ENCODE measurements around the gene BRCA2. TPM values are rescaled to one million over a fixed set of nuclear protein-coding genes. Genes with fewer than 3 reads are reported as not detected.

BRCA2 gene
- total RNA-seq, 2 experiments from 2014 or later: 1.9 to 2.4 TPM

- ChIA-PET CTCF (no interaction called here), POLR2A (interaction anchor here (0.7 to 1.4 kb wide), 4 partner anchors 12 to 69 kb away, joined by 3 to 4 read pairs (median 3); partner anchors contain the start of genes BRCA2 and ZAR1L)
- intact Hi-C loops (cut with DNase I, micrococcal nuclease): loop anchor here in 1 of 2 experiments (10.0 kb wide), 1 partner anchor 250 kb away; no protein-coding TSS in a partner anchor
- no peak for ATAC-seq (ENCODE audit: poor library complexity)
- H3K9me3 Mint-ChIP-seq: no peaks in the 10 kb centered on the region
- H3K36me3 ChIP-seq (ENCODE audit: insufficient read depth, low read length): no peaks in the 10 kb centered on the region
- H3K27me3 Mint-ChIP-seq: no peaks in the 10 kb centered on the region
- H3K36me3 Mint-ChIP-seq (ENCODE audit: low read depth): no peaks in the 10 kb centered on the region
- H3K27ac Mint-ChIP-seq: no peak overlapping the region
- no peaks in the 10 kb centered on the region for H3K4me1 Mint-ChIP-seq (ENCODE audit: low read depth)
- no peaks in the 10 kb centered on the region for H3K9me3 ChIP-seq (ENCODE audit: control insufficient read depth in 1 of 2, insufficient read depth in 1 of 2, low read length in 2 of 2)
- no peak overlapping the region for H3K4me3 ChIP-seq (ENCODE audit: low read length)
- H3K27ac ChIP-seq (ENCODE audit: low read depth in 1 of 2, low read length in 2 of 2): no peak overlapping the region
- H3K27me3 ChIP-seq (ENCODE audit: control insufficient read depth in 1 of 2, insufficient read depth in 2 of 2, low read length in 2 of 2): no peaks in the 10 kb centered on the region
- no peak overlapping the region for H3K4me3 Mint-ChIP-seq
- no peak for TF ChIP-seq CTCF (IDR thresholded peaks at IDR 0.05)
- no peaks in the 10 kb centered on the region for H3K4me1 ChIP-seq (ENCODE audit: insufficient read depth, low read length)
- no peak for DNase-seq
Measured at GRCh38 chr13:32384702-32385101, 69.4 kb downstream of the BRCA2 start.

- Histone ChIP-seq H3K27ac (ENCODE audit: low read depth in 1 of 2, low read length in 2 of 2) (no peak overlapping the region), H3K9me3 (ENCODE audit: control insufficient read depth in 1 of 2, insufficient read depth in 1 of 2, low read length in 2 of 2) (no peaks in the 10 kb centered on the region), H3K4me3 (ENCODE audit: low read length) (no peak overlapping the region), H3K4me1 (ENCODE audit: insufficient read depth, low read length) (no peaks in the 10 kb centered on the region), H3K27me3 (ENCODE audit: control insufficient read depth in 1 of 2, insufficient read depth in 2 of 2, low read length in 2 of 2) (no peaks in the 10 kb centered on the region), H3K36me3 (ENCODE audit: insufficient read depth, low read length) (no peaks in the 10 kb centered on the region)
- POLR2A ChIA-PET: interaction anchor here (0.7 to 1.4 kb wide), 4 partner anchors 12 to 70 kb away, joined by 3 to 4 read pairs (median 3); partner anchors contain the start of genes BRCA2 and ZAR1L
- TF ChIP-seq CTCF (IDR thresholded peaks at IDR 0.05): no peak
- Mint-ChIP-seq H3K9me3 (no peaks in the 10 kb centered on the region), H3K4me1 (ENCODE audit: low read depth) (peaks cover 5% of the 10 kb centered on the region), H3K27me3 (no peaks in the 10 kb centered on the region), H3K4me3 (no peak overlapping the region), H3K36me3 (ENCODE audit: low read depth) (no peaks in the 10 kb centered on the region), H3K27ac (no peak overlapping the region)
- ATAC-seq (ENCODE audit: poor library complexity) (peak; percentile 58), DNase-seq (no peak)
- intact Hi-C loops (cut with DNase I, micrococcal nuclease): loop anchor here in 1 of 2 experiments (10.0 kb wide), 1 partner anchor 249 kb away; no protein-coding TSS in a partner anchor
- CTCF ChIA-PET: interaction anchor here (1.2 kb wide), 1 partner anchor 9 kb away, joined by 3 read pairs; no protein-coding TSS in a partner anchor
Measured at GRCh38 chr13:32385410-32385809, 70.1 kb downstream of the BRCA2 start.

GRCh38 chr13:32390048-32390447 is 74.7 kb downstream of the BRCA2 start:
- Histone ChIP-seq H3K27ac (ENCODE audit: low read depth in 1 of 2, low read length in 2 of 2) (no peak overlapping the region), H3K4me1 (ENCODE audit: insufficient read depth, low read length) (no peaks in the 10 kb centered on the region), H3K4me3 (ENCODE audit: low read length) (no peak overlapping the region), H3K36me3 (ENCODE audit: insufficient read depth, low read length) (no peaks in the 10 kb centered on the region), H3K9me3 (ENCODE audit: control insufficient read depth in 1 of 2, insufficient read depth in 1 of 2, low read length in 2 of 2) (no peaks in the 10 kb centered on the region), H3K27me3 (ENCODE audit: control insufficient read depth in 1 of 2, insufficient read depth in 2 of 2, low read length in 2 of 2) (no peaks in the 10 kb centered on the region)
- H3K4me1 Mint-ChIP-seq (ENCODE audit: low read depth): peaks cover 8% of the 10 kb centered on the region
- ATAC-seq (ENCODE audit: poor library complexity) (no peak), DNase-seq (peak in 1 of 14 experiments; percentile 54)
- no peaks in the 10 kb centered on the region for H3K9me3 Mint-ChIP-seq
- intact Hi-C loops (cut with DNase I, micrococcal nuclease): no loop called here
- POLR2A ChIA-PET: interaction anchor here (2.0 kb wide), 1 partner anchor 37 kb away, joined by 6 read pairs; no protein-coding TSS in a partner anchor
- no peaks in the 10 kb centered on the region for H3K36me3 Mint-ChIP-seq (ENCODE audit: low read depth)
- H3K27me3 Mint-ChIP-seq: no peaks in the 10 kb centered on the region
- no peak overlapping the region for H3K27ac Mint-ChIP-seq
- no peak overlapping the region for H3K4me3 Mint-ChIP-seq
- CTCF ChIA-PET: interaction anchor here (1.2 to 1.3 kb wide), 2 partner anchors 53 to 54 kb away, joined by 3 read pairs; no protein-coding TSS in a partner anchor
- no peak for TF ChIP-seq CTCF (IDR thresholded peaks at IDR 0.05)
